GM18502 (cell line): ENCODE results near the gene SNAPC4.
A peak's percentile ranks its signal among the peaks of the same experiment; 100 is the strongest.

Experiments used
- ATAC-seq: cut with Tn5 transposase; IDR thresholded peaks from one replicate; pipeline ENCODE4 v1.9.1; 2021; ENCODE audit warnings: mild to moderate bottlenecking; ENCODE audit not compliant: unreplicated experiment, poor library complexity

SNAPC4 gene

GRCh38 chr9:136400038-136400834 is at the start of gene SNAPC4:
Gene SNAPC4 (minus strand): TSS chr9:136400170. CDS start chr9:136398428, 1,742 bp downstream.
- peak; percentile 77 for ATAC-seq

GRCh38 chr9:136448655-136449054 is 48.7 kb upstream of the SNAPC4 start:
- no peak for ATAC-seq

GRCh38 chr9:136447173-136447778 is 47.3 kb upstream of the SNAPC4 start:
- ATAC-seq: no peak

- ATAC-seq: no peak
Measured at GRCh38 chr9:136445799-136446198, 45.8 kb upstream of the SNAPC4 start.

- no peak for ATAC-seq
Measured at GRCh38 chr9:136444102-136444501, 44.1 kb upstream of the SNAPC4 start.

GRCh38 chr9:136443687-136444086 is 43.7 kb upstream of the SNAPC4 start:
- no peak for ATAC-seq

- no peak for ATAC-seq
Measured at GRCh38 chr9:136443087-136443486, 43.1 kb upstream of the SNAPC4 start.

GRCh38 chr9:136442265-136442664 is 42.3 kb upstream of the SNAPC4 start:
- ATAC-seq: no peak

GRCh38 chr9:136441681-136442245 is 41.8 kb upstream of the SNAPC4 start:
- ATAC-seq: no peak

GRCh38 chr9:136441191-136441680 is 41.3 kb upstream of the SNAPC4 start:
- ATAC-seq: no peak

GRCh38 chr9:136439481-136440408 is 39.8 kb upstream of the SNAPC4 start, which contains the start of gene INPP5E:
Gene INPP5E (minus strand): TSS chr9:136439845. CDS start chr9:136439419, 426 bp downstream.
- peak; percentile 64 for ATAC-seq

- peak; percentile 52 for ATAC-seq
Measured at GRCh38 chr9:136438548-136439480, 38.8 kb upstream of the SNAPC4 start.

GRCh38 chr9:136437839-136438547 is 38.0 kb upstream of the SNAPC4 start:
- no peak for ATAC-seq

- no peak for ATAC-seq
Measured at GRCh38 chr9:136437430-136437829, 37.5 kb upstream of the SNAPC4 start.

- no peak for ATAC-seq
Measured at GRCh38 chr9:136436055-136436634, 36.2 kb upstream of the SNAPC4 start.

GRCh38 chr9:136434580-136435169 is 34.7 kb upstream of the SNAPC4 start:
- ATAC-seq: no peak

GRCh38 chr9:136433849-136434579 is 34.0 kb upstream of the SNAPC4 start:
- no peak for ATAC-seq
